ENCODE data around the gene SMG6.

Gene SMG6

DNA sequence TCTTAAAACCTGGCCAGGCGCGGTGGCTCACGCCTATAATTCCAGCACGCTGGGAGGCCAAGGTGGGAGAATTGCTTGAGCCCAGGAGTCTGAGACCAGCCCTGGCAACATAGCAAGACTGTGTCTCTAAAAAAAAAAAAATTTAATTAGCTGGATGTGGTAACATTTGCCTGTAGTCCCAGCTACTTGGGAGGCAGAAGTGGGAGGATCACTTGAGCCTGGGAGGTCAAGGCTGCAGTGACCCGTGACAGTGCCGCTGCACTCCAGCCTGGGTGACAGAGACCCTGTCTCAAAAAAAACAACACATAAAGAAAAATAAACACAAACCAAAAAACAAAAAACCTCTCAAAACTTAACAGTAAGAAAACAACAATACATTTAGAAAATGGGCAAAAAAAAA, 106.3 kb downstream of the SMG6 start:
- DNase-seq, result no peak

DNA sequence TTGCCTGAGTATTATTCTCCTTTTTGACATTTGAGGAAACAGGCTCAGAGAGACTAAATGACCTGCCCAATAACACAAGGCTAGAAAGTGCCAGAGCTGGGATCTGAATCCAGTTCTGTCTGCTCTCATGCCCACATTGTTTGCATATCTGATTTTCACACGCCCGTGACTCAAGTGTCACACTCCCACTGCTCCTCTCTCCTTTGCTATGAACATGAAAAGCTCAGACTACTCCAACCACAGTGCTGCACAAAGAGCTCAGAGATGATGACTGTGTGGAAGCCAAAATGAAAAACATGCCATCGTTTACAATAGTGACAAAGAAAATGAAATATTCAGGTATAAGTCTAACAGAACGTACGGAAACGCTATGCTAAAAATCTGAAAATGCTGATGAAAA, 107.9 kb downstream of the SMG6 start:
- no peak for DNase-seq

DNA sequence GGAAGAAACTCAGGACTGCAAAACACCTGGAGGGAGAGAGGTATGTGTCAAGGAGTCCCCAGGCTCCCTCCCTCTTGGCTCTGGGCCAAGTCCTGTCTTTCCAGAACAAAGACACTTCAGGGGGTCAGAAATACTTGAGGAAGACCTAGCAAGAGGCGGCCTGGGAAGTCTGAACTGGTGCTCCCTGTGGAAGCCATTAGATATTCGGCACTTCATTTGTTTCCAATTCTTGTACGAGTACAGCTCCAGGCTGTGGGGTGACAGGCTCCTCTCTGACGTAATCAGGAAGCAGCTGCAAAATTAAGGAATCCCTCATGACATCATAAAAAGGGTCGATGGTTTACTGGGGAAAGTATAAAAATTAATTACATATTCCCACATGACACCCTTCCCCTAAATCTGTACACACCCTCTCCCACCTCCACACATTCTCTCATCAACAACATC, 108.7 kb downstream of the SMG6 start:
- DNase-seq, result peak; percentile 38

DNA sequence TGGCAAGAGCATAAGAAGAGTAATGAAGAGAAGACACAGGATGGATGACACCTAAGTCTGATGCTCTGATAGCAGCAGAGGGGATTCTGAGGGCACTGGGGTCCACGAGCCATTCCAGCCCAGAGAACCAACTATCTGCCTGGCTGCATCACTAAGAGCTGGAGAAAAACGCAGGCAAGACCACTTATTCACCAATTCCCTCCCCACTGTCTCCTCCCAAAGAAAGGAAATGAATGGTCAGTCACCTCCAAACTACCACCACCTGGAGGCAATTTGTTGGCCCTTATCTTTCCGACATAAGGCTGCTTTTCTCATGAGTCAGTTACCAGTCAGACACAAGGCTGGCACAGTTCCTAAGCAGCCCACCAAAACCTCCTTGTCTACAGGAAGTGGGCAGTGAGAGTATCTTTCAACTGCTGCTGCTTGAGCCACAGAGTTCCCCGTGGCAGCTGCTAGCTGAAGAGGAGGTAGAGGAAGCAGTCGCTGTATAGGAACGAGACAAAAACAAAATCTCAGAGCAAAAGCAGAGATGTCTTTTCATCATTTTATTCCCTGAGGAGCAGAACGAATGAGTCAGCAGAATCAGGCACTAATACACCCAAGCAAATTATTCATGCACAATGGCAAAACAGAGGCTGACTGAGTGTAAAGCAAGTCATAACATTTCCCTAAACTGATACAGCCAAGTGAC, 111.1 kb downstream of the SMG6 start:
- no peak for DNase-seq

DNA sequence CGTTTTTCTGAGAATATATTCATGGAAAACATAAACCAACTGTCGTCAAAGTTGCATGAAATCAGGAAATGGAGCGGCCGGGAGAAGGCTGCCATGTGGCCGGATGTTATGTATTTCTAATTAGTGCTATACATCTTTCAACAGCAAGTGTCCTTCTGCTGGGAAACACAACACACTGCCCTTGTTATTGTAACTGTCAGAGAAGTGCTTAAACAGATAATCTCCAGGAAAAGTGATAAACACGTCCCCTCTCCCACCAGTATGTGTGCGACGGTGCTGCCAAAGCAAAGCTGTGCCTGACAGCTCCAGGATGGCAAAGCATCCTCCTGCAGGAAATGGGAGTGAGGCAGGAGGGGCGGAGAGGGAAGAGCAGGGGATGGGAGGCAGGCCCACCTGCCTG, 111.8 kb downstream of the SMG6 start:
- DNase-seq, result no peak

DNA sequence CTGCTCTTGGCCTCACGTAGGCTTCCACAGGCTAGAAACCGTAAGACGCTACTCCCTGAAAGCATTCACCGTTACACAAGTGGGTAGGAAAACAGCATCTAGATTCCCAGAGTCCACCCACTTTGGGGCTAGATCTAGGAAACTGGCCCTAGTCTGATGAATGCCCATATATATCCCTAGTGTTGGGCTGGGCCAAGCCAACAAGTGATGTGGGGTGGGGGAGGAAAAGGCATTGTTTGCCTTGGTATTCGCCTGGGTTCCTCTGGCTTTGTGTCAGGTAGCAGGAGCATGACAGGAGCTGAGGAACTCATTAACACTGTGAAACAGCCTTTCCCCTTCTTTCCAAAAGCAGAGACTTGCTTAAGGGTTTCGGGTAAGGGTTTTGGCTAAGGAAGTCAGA, 112.4 kb downstream of the SMG6 start:
- no peak for DNase-seq

DNA sequence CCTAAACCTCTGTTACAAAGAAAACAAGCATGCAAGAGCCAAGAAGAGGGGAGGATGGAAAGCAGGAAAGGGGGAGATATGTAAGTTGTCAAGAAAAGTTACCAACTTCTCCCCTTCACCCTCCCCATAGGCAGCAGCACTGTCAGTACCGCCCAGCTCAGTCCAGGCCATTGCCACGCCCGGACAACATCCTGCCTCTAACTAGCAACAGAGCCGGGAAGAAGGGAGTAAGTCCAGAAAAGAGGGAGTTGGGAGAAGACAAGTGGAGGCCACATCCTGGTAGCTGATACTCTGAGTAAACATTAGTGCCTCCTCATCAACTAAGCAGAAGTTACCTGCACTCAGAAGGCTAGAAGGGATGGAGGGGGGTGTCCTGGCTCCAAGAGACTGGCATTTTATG, 113.6 kb downstream of the SMG6 start:
- DNase-seq, result no peak

DNA sequence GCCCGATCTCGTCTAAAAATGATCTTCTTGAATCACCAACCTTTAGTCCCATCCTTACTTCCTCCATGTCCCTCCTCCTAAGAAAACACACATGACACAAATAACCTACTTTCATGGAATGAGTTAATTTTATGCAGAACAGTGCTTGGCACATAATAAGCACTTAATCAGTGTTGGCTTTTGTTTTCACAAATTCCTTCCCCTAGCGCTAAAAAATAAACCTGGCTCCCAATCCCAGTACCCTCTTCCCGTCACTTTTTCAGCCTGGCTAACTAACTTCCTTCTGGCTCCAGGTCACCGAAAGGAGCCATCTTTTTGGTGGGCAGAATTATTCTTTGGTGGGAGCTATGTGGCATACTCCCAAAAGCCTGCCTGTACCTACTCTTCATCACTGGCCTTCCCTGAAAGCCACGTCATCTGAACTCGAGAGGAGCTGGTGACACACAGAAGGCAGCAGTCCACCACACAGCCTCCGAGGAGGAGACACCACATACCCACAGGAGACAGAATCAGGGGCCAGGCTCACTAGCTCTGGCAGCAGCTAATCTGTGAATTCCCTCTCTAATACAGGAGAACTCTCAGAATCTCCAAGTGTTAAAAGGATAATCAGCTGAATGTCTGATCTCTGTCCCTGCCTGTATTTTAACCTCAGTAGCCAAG, 114.5 kb downstream of the SMG6 start:
- no peak for DNase-seq

DNA sequence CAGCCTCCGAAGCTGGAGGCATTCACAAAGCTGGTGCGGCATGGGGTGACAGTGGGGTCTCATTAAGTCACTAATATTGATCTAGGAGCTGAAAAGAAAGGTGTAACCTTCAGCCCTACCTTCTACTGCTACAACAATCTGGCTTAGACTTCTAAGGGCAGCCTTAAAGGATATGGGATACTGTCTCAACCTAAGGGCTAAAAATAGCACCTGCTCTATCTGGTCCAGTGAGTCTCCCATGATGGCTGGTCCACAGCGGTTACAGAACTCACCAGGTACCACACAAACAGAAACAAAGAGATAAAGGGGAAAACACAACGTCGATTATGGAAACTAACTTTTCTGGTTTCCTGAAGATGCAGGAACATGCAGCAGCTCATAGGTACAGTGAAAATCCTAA, 115.8 kb downstream of the SMG6 start:
- DNase-seq, result no peak

DNA sequence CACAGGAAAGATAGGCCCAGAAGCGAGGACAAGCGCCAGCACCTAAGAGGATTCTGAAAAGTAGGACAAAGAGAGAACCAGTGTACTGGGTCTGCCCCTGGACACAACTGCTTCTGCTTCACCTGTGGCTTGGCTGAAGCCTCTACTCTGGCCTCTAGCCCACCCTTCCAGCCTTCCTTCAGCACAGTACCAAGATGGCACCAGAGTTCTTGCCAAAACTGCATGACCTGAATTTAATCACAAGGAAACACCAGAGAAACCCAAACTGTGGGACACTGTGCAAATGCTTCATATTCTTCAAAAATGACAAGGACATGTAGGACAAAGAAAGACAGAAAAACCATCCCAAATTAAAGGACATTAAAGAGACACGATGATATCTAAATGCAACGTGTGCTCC, 116.6 kb downstream of the SMG6 start:
- no peak for DNase-seq

DNA sequence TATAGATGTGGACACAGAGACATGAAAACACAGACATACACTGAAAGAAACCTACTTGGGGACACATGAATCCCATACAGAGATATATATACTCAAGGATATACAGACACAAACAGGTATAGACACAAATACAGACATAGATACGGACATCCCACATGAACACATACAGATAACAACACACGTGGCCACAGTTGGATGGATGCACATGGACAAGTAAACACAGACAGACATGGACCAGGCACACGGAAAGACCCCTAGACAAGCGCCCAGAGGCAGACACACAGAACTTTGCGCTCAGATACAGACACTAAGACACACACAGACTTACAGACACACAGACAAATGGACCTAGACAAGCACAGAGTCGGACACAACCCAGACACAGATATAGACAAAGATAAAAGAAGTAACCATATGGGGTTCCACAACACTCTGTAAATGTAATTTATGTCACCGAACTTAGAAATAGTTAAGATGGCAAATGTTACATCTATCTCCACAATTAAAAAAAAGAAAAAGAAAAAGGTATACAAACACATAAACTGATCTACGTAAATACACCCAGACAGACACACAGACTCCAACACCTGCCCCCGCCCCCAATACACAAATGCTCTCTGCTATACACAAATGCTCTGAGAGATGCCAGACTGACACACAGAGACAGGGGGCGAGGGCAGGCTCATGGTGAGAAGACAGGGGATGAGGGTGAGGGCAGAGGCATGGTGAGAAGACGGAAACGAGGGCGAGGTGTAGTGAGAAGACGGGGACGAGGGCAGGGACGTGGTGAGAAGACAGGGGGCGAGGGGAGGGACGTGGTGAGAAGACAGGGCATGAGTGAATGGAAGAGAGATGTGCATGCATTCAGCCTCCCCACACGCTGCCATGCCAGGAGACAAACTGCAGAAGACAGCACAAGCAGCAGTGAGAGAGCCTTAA, 118.3 kb downstream of the SMG6 start:
- no peak for DNase-seq

DNA sequence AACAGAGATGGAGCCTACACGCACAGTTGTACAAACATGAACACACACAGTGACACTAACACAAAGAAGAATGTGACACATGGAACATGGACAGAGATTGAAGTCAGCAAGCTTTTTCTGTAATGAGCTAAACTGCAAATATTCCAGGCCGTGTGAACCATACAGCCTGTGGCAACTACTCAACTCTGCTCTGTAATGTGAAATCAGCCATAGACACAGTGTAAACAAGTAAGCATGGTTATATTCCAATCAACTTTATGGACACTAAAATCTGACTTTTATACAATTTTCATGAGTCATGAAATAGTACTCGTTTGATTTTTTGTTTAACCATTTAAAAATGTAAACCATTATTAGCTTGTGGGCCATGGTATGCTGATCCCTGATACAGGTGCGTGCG, 120.2 kb downstream of the SMG6 start:
- DNase-seq, result no peak

DNA sequence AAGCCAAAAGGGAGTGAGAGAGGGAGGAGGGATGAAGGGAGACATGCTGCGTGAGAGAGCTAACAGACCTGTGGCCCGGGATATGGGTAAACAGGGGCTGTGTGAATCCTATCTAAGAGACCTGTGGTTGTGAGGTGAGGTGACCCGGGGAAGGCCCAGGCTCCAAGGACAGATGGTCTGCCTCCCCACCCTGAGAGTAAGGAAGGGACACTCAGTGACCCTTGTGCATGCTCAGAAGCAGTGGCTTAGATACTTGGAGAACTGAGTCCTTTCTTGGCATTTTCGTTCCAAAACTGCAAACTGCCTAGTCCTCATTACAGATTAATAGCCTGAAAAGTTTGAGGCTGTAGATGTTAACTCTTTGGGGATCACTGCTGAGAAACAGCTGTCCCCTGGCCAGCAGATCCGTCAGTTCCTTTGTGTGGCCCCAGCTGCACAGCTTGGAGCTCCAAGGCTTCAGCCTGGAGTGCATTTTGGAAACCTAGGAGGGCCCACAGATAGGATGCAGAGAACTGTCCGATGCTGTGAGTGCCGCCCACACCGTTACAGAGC, 121.6 kb downstream of the SMG6 start:
- no peak for DNase-seq

DNA sequence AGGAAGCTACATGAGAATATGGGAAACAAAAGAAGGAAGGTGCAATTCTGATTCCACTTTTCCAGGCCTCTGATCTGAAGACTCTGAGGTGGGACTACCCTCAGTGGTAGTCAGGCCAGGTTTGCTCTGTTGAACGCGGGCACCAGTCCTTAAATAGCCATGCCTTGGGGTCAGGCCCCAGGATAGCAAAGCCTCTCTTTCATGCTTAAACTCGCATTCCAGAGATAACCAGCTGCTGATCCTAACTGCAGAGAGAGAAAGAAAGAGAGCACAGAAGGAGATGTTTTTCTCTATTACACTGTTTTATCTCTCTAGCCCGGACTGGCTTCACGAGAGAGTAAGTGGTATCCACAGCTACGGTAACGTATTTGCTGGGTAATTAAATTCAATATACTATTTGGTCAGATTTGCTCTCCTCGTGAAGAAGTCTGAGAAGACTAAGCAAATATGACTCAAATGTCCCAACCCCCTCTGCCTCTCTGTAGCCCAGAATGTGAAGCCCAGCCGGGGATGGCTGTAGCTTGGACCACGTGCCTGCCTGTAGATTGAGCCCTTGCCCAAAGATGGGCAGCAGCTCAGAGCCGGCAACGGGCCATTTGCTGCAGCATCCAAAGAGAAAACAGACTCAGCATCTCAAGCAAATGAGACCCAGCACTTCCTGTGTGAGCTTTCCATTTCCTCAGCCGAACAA, 122.2 kb downstream of the SMG6 start:
- no peak for DNase-seq

DNA sequence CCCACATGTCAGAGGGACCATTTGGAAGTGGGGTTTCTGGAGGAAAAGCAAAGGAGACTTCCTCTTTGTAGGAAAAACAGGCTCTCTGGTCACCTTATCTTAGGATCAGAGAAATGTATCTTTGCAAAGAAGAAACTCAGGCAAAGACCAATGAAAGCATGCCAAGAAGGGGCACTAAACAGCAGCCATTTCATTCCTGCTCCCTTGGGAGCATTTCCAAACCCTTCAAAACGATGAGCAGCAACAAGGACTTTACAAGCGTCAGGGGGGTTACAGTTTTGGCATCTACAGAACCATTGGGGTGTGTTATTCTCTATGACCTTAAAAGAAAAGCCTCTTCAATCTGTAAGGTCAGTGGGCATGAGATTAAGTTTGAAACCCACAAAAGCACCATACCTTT, 122.8 kb downstream of the SMG6 start:
- no peak for DNase-seq

DNA sequence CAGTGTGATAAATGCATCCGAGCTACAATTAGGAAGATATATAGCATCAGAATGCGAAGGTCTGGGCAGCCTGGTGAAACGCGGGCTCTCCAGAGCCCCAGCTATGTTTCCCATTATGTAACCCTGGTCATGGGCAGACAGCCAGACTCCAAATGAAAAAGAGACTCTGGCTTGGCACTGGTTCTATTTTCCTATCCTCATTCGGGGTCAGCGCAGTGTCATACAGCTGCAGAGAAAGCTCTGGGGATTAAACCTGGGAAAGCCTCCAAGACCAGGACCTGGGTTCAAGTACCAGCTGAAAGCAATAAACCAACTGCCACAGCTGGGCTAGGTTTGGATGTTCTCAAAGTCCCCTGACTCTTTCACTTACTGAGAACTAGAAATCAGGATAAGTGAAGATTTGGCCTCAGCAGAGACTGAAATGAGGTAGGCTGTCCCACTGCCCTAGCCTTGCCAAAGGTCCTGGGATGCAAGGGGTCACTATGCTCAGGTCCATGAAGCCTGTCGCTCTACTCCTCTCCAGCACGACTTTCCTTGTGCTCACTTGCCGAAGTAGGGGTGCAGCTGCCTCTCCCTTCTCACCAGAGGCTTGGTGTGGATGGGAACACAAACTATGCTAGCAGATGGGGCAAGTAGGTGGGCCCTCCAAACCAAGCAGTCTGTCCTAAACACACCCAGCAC, 123.8 kb downstream of the SMG6 start:
- DNase-seq, result peak; percentile 14

DNA sequence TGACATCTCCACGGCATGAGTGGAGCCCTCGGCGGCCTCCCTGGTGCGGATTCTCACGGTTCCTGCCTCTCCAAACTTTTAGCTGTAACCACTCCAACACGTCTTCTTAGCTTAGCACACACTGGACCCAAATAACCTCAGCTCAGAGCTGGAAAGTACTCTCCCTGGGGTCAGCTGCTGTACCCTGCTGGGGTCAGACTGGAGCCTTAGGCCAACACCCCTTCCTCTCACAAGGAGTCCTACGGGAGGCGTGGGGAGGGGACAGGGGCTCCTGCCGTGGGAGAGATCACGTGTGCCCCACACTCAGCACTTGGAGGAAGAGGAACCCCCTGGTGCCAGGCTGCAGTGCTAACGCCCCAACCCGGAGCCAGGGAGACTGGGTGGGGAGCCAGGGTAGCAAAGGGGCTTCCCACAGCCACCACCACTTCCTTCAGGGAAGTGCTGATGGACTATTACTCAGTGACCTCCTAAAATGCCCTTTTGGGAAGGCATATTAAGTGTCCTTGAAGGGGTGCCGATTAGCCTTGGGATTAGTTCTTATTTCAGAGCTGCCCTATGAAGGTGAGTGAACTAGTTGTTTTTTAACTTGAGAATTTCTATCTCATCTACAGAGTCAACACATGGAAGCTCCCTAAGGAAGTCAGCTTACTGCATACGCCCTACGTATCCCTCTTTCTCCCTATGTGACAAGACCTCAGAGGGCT, 124.6 kb downstream of the SMG6 start:
- DNase-seq, result no peak

DNA sequence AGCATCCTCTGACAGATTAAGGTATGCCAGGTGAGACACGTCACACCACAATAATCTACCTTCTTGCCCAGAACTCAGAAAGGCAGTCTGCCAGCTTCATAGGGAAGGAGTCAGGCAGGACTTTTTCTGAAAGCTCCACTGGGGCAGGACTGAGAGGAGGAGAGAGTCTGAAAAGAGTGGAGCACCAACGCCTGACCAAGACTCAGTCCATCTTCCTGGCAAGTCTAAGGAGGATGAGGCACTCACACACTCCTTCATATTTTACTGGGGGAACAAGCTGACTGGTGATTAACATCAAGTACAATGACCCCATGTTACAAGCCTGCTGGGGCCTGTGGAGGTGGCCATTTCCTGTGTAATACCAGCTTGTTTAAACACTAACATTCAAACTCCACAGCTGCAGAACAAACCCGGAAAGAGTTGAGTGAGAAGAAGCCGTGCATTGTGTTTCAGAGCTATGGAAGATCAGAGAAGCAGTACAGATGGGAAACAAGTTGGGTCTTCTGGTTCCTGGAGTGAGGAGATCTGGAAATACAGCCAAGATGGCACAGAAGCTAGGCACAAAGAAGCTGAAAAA, 126.3 kb downstream of the SMG6 start:
- no peak for DNase-seq

DNA sequence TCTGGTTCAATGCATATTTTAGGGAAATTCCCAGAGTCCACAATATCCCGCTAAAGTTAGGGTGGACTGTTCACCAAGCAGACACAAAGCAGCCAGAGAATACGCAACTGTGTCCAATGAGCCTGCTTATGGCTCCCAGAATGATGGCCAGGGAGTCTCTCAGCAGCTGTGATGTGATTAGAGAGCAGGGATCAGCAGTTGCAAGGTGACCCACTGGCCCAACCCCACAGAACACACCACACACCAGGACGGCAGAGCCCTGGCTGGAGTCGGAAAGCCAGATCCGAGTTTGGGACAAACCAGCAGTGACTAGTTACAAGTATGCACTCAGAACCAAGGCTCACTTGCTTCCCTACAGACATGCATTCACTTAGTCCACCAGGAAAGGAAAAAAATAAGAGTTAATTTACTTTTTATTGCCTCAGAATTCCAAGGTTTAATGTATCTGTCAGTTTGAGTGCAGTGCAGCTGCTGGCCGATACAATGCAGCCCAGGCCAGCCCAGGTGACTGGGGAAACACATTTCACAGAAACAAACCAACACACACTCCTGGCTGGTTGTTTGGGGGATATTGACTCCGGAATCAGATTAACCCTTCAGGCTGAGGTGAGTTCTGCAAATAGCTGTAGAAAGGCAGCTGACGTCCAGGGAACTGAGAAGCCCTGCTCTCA, 127.0 kb downstream of the SMG6 start:
- no peak for DNase-seq

DNA sequence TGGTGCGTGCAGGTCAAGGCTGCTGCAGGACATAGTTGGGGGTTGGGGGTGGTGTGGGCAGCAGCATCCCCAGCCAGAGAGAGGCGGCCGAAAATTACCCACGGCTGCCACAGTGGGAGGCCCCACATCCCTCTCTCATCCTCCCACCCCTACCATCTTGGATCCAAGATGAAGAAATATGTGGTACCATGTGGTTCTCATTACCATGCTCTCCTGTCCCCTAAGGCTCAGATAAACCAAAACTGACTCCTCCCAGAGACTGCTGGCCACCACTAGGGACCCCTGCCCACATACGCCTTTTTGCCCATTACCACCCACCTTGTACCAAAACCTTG, 128.3 kb downstream of the SMG6 start:
- DNase-seq, result no peak
